H9 (cell line): ENCODE measurements around the gene TNRC6C. TPM values are rescaled to one million over a fixed set of nuclear protein-coding genes. Genes with fewer than 3 reads are reported as not detected.

ENCODE experiments used
- DNase-seq: peaks from one replicate; pipeline ENCODE4 v3.0.0-alpha.2; 2017
- H2AFZ ChIP-seq: one replicate; pipeline ENCODE4 v1.6.1; 2013; ENCODE audit warnings: mild to moderate bottlenecking, low read length, control low read depth, moderate library complexity
- H2AK5ac ChIP-seq: 2 replicates; pipeline ENCODE4 v1.6.1; 2013; ENCODE audit warnings: low read length, control low read depth, mixed read lengths; ENCODE audit not compliant: insufficient read length
- H2BK120ac ChIP-seq: one replicate; pipeline ENCODE4 v1.6.1; 2013; ENCODE audit warnings: low read depth, mild to moderate bottlenecking, low read length, control low read depth, inconsistent platforms; ENCODE audit not compliant: poor library complexity, severe bottlenecking
- H2BK12ac ChIP-seq: 2 replicates; pipeline ENCODE4 v1.6.1; 2013; ENCODE audit warnings: low read length, control low read depth, mixed read lengths, low read depth; ENCODE audit not compliant: insufficient read length
- H2BK15ac ChIP-seq: 2 replicates; pipeline ENCODE4 v1.6.1; 2013; ENCODE audit warnings: low read depth, low read length, control low read depth
- H2BK20ac ChIP-seq: one replicate; pipeline ENCODE4 v1.6.1; 2013; ENCODE audit warnings: low read depth, mild to moderate bottlenecking, low read length, control low read depth, inconsistent platforms; ENCODE audit not compliant: poor library complexity, severe bottlenecking
- H2BK5ac ChIP-seq: 2 replicates; pipeline ENCODE4 v1.6.1; 2013; ENCODE audit warnings: low read length, control low read depth, mixed read lengths; ENCODE audit not compliant: insufficient read length
- H3K14ac ChIP-seq: 2 replicates; pipeline ENCODE4 v1.6.1; 2013; ENCODE audit warnings: low read length, control low read depth; ENCODE audit not compliant: insufficient read depth
- H3K18ac ChIP-seq: 2 replicates; pipeline ENCODE4 v1.6.1; 2013; ENCODE audit warnings: low read depth, mild to moderate bottlenecking, mixed read lengths, low read length, control low read depth; ENCODE audit not compliant: insufficient read length
- H3K23ac ChIP-seq: 2 replicates; pipeline ENCODE4 v1.6.1; 2013; ENCODE audit warnings: low read length, control low read depth, mixed read lengths, low read depth; ENCODE audit not compliant: insufficient read length
- H3K23me2 ChIP-seq: 2 replicates; pipeline ENCODE4 v1.6.1; 2013; ENCODE audit warnings: low read depth, mild to moderate bottlenecking, mixed read lengths, low read length, control low read depth; ENCODE audit not compliant: insufficient read length, poor library complexity, severe bottlenecking
- H3K27ac ChIP-seq: 2 replicates; pipeline ENCODE4 v1.5.1; 2013; ENCODE audit warnings: low read length, control low read depth, mixed read lengths, low read depth; ENCODE audit not compliant: insufficient read length
- H3K27me3 ChIP-seq: 2 replicates; pipeline ENCODE4 v1.6.1; 2013; ENCODE audit warnings: low read length, control low read depth, inconsistent platforms; ENCODE audit not compliant: insufficient read depth
- H3K4ac ChIP-seq: 2 replicates; pipeline ENCODE4 v1.6.1; 2013; ENCODE audit warnings: low read depth, mild to moderate bottlenecking, control low read depth, inconsistent platforms, low read length, moderate library complexity
- H3K4me1 ChIP-seq: 2 replicates; pipeline ENCODE4 v1.6.1; 2013; ENCODE audit warnings: low read length, control low read depth, inconsistent platforms; ENCODE audit not compliant: insufficient read depth
- H3K4me2 ChIP-seq: 2 replicates; pipeline ENCODE4 v1.6.1; 2013; ENCODE audit warnings: low read length, control low read depth, mixed read lengths; ENCODE audit not compliant: insufficient read length, insufficient read depth
- H3K56ac ChIP-seq: 2 replicates; pipeline ENCODE4 v1.6.1; 2013; ENCODE audit warnings: low read depth, mild to moderate bottlenecking, mixed read lengths, low read length, control low read depth; ENCODE audit not compliant: insufficient read length
- H3K79me1 ChIP-seq: 2 replicates; pipeline ENCODE4 v1.6.1; 2013; ENCODE audit warnings: low read depth, mild to moderate bottlenecking, moderate library complexity, low read length, control low read depth, inconsistent platforms; ENCODE audit not compliant: insufficient read depth, poor library complexity, severe bottlenecking
- H3K79me2 ChIP-seq: 2 replicates; pipeline ENCODE4 v1.6.1; 2013; ENCODE audit warnings: low read length, control low read depth, inconsistent platforms; ENCODE audit not compliant: insufficient read depth
- H3K9ac ChIP-seq: 2 replicates; pipeline ENCODE4 v1.6.1; 2013; ENCODE audit warnings: low read length, control low read depth, mixed read lengths; ENCODE audit not compliant: insufficient read length; ENCODE audit errors: extremely low read depth
- H3K9me3 ChIP-seq: one replicate; pipeline ENCODE4 v1.6.1; 2013; ENCODE audit warnings: low read depth, low read length, inconsistent platforms; ENCODE audit not compliant: control insufficient read depth
- H3T11ph ChIP-seq: one replicate; pipeline ENCODE4 v1.6.1; 2013; ENCODE audit warnings: mild to moderate bottlenecking, low read length, control low read depth, inconsistent platforms
- H4K20me1 ChIP-seq: one replicate; pipeline ENCODE4 v1.6.1; 2013; ENCODE audit not compliant: control insufficient read depth, insufficient read length, insufficient read depth
- H4K5ac ChIP-seq: 2 replicates; pipeline ENCODE4 v1.6.1; 2013; ENCODE audit warnings: low read depth, mild to moderate bottlenecking, mixed read lengths, low read length, control low read depth; ENCODE audit not compliant: insufficient read length
- H4K8ac ChIP-seq: replicated peaks from 2 replicates; pipeline ENCODE4 v1.6.1; 2013; ENCODE audit warnings: low read length, control low read depth, mixed read lengths, low read depth; ENCODE audit not compliant: insufficient read length
- H4K91ac ChIP-seq: 2 replicates; pipeline ENCODE4 v1.6.1; 2013; ENCODE audit warnings: low read depth, mild to moderate bottlenecking, moderate library complexity, mixed read lengths, low read length, control low read depth; ENCODE audit not compliant: insufficient read length
- H3K27ac Mint-ChIP-seq, 3 experiments: 2 replicates in 2 of 3; 3 replicates in 1 of 3; pipeline ENCODE4 v1.8.0; 2020 to 2021; ENCODE audit warnings: mixed read lengths in 3 of 3, mild to moderate bottlenecking in 1 of 3, moderate library complexity in 1 of 3
- H3K27me3 Mint-ChIP-seq: 2 replicates; pipeline ENCODE4 v1.8.0; 2021; ENCODE audit warnings: low read depth, mild to moderate bottlenecking, moderate library complexity, mixed read lengths
- H3K36me3 Mint-ChIP-seq, 3 experiments: 2 replicates in 2 of 3; 3 replicates in 1 of 3; pipeline ENCODE4 v1.8.0; 2020 to 2021; ENCODE audit warnings: low read depth in 3 of 3, mixed read lengths in 3 of 3; ENCODE audit not compliant: insufficient read depth in 1 of 3
- H3K4me1 Mint-ChIP-seq, 2 experiments: 2 replicates each; pipeline ENCODE4 v1.8.0; 2020; ENCODE audit warnings: mixed read lengths in 2 of 2
- H3K4me3 Mint-ChIP-seq, 2 experiments: 2 replicates in 1 of 2; 3 replicates in 1 of 2; pipeline ENCODE4 v1.8.0; 2020 to 2021; ENCODE audit warnings: mild to moderate bottlenecking in 2 of 2, mixed read lengths in 2 of 2, moderate library complexity in 1 of 2
- H3K9me3 Mint-ChIP-seq, 2 experiments: 2 replicates in 1 of 2; 3 replicates in 1 of 2; pipeline ENCODE4 v1.8.0; 2020; ENCODE audit warnings: mild to moderate bottlenecking in 2 of 2, mixed read lengths in 2 of 2, moderate library complexity in 1 of 2
- CTCF ChIP-seq: fragments of 200-600 bp; sonication (generic); conservative IDR thresholded peaks from 3 replicates; pipeline ENCODE4 v1.8.0; 2021; ENCODE audit warnings: antibody characterized with exemption, mild to moderate bottlenecking
- WGBS: extraction: QIAGEN DNeasy Blood & Tissue Kit; methylation state at CpG from one replicate; pipeline ENCODE4 v1.1.7; 2013; ENCODE audit warnings: missing lambda C conversion rate, low lambda C conversion rate, mixed read lengths; ENCODE audit not compliant: insufficient read length; ENCODE audit errors: extremely low coverage; 5-methylcytosine and 5-hydroxymethylcytosine counted together
- total RNA-seq: library from RNA; stranded (reverse); gene quantifications from 2 replicates; pipeline ENCODE4 v1.2.1, GENCODE V29; 2021

Gene TNRC6C
- total RNA-seq, 1 experiment from 2014 or later = 24.7 TPM

- Histone ChIP-seq H3K9ac (no peak overlapping the region), H3K79me2 (no peaks in the 10 kb centered on the region), H3K4me1 (no peaks in the 10 kb centered on the region), H2AK5ac (no peak overlapping the region), H2BK12ac (no peak overlapping the region), H3K27me3 (no peaks in the 10 kb centered on the region), H3K4me2 (no peak overlapping the region), H4K91ac (no peak overlapping the region), H3K18ac (no peak overlapping the region), H2BK20ac (no peak overlapping the region), H3K27ac (no peak overlapping the region), H2BK15ac (no peak overlapping the region), H3K4ac (no peak overlapping the region), H3K9me3 (no peaks in the 10 kb centered on the region), H3K23ac (no peak overlapping the region), H3K14ac (no peak overlapping the region), H4K8ac (no peak overlapping the region), H2BK120ac (no peak overlapping the region), H4K20me1 (peaks cover 2% of the 10 kb centered on the region), H3K79me1 (no peaks in the 10 kb centered on the region), H4K5ac (no peak overlapping the region), H3T11ph (no peak overlapping the region), H2AFZ (no peak overlapping the region), H2BK5ac (no peak overlapping the region), H3K23me2 (no peaks in the 10 kb centered on the region), H3K56ac (no peak overlapping the region)
- Mint-ChIP-seq H3K27me3 (no peaks in the 10 kb centered on the region), H3K36me3 (peaks cover 18 to 29% (median 24%) of the 10 kb centered on the region in 3 experiments; a peak in 6 of 7 replicates), H3K4me3 (no peak overlapping the region), H3K4me1 (peaks cover 2 to 6% of the 10 kb centered on the region in 2 experiments; a peak in 2 of 4 replicates), H3K27ac (no peak overlapping the region), H3K9me3 (no peaks in the 10 kb centered on the region; a peak in 1 of 5 replicates)
- no peak for TF ChIP-seq CTCF
- WGBS = no CpG with 5 or more reads among the region's 3 CpGs
- no peak for DNase-seq
These were observed 85.9 kb downstream of the TNRC6C start for GRCh38 chr17:78044280-78044835.
